Measurements from ENCODE around the gene ENOX2.

The ENOX2 gene

DNA sequence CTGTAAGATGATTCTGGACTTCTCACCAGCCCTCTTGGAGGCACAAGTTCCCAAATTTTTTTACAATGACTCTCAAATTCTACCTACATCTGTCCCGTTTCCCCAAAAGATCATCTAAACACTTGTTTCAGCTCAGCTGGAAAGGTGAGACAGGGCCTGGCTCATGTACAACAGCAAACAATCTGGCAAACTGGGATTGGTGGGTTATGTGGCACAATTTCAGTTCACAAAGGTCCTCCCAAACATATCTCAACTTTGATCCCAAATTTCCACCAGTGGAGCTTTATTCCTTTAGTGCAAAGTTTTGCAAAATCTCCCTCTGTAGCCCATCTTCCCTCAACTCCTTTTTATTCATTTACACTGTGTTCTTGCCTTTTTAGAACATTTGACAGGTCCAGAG is 207.1 kb downstream of the ENOX2 start:
- no peak for FAIRE-seq

DNA sequence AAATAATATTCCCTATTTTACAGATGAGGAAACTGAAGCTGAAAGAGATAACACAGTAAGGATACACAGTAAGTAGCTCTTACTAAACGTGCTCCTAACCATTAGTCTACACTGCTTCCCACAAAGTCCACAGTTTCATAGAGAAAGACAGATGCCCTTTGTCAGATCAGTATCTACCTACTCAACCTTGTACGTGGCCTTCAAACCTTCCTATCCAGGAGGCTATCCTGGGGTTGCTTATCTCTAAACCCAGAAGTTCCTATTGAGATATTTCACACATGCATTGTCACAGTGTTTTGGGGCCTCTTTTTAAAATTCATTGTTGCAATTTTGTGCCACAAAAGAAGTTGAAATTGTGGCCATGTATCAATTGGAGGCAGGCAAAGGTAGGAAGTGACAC is 208.0 kb downstream of the ENOX2 start:
- FAIRE-seq, result no peak

DNA sequence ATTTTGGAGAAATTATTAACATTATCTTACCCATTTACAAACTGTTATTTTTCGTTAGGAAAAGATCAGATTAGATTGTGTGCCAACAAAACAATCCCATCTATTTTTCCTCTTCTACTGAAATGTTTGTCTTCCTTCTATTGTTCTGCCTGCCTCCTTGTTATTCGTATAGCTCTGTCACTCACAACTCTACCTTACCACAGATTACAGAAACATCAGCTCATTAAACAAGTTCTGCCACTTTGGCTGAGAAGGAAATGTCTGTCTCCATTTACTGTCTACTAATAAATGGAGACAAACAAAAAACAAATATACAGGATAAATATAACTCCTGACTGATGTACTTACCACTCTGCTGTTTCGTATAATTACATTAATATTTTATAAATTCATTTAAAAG is 211.4 kb downstream of the ENOX2 start:
- no peak for FAIRE-seq

- FAIRE-seq, result no peak
These were observed 214.6 kb downstream of the ENOX2 start for GRCh38 chrX:130688360-130688759.

DNA sequence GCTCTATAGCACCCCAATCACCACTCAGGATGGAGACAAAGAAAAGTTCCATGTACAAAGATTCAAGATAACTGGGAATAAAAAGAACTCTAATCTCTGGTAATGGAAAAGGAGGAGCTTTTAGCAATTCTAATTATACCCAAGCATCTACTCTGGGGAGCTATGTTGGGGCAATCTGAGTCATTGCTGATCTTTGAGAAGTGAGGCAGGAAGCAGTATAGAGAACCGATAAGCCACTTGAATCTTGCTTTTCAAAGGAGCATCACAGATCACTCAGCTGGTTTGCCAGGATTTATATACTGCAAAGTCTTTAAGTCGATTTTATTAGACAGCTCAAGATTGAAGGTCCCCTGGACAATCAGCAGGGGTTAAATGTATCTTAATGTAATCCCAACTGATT is 220.0 kb downstream of the ENOX2 start:
- FAIRE-seq, result no peak

GRCh38 chrX:130680164-130681035 is 222.6 kb downstream of the ENOX2 start:
- no peak for FAIRE-seq

GRCh38 chrX:130676861-130677260 is 226.1 kb downstream of the ENOX2 start:
- no peak for FAIRE-seq

DNA sequence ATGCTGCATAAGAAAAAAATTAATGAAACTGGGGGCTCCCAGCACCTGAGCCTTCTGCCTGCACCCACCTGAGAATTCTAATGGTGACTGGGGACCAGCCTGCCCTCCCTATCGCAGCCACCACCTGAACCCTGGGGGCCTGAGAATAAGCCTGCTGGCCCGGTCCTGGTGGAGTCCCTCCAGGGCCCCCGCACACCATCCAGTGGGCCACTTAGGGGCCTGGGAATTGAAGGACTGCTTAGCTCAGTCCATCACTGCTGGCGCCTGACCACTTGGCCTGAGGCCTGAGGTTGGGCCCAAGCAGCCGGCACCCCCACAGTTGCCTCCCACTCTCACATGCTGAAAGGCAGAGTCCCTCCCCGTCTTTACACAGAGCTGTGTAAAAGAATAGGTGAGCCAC is 230.8 kb downstream of the ENOX2 start:
- FAIRE-seq, result no peak

GRCh38 chrX:130669233-130669632 is 233.8 kb downstream of the ENOX2 start:
- no peak for FAIRE-seq

- FAIRE-seq, result no peak
These were observed 237.7 kb downstream of the ENOX2 start for GRCh38 chrX:130665263-130665662.

GRCh38 chrX:130658310-130658709 is 244.7 kb downstream of the ENOX2 start:
- no peak for FAIRE-seq

- no peak for FAIRE-seq
These were observed 248.5 kb downstream of the ENOX2 start for GRCh38 chrX:130654409-130654950.

- no peak for FAIRE-seq
These were observed 250.0 kb downstream of the ENOX2 start for GRCh38 chrX:130652824-130653578.

- FAIRE-seq, result no peak
These were observed 253.3 kb downstream of the ENOX2 start for GRCh38 chrX:130649738-130650137.

GRCh38 chrX:130647468-130647867 is 255.5 kb downstream of the ENOX2 start:
- no peak for FAIRE-seq

GRCh38 chrX:130645955-130646583 is 256.9 kb downstream of the ENOX2 start:
- no peak for FAIRE-seq

DNA sequence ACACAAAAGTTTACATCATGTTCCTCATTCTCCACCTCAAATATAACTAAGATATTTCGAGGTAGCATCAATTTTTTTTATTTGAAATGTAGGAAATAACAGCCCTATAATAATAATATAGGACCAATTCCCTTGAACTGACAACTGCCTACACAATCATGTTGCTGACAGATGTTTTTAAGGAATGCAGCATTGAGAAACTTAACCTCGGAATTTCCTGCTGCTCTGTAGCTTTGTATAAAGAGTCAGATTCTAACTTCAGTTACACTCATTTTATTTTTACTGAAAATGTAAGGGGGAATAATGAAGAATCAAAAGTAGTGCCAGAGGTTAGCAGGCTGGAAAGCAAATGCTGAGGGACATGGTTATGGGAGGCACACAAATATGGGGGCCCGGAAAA is 265.4 kb downstream of the ENOX2 start:
- FAIRE-seq, result no peak

DNA sequence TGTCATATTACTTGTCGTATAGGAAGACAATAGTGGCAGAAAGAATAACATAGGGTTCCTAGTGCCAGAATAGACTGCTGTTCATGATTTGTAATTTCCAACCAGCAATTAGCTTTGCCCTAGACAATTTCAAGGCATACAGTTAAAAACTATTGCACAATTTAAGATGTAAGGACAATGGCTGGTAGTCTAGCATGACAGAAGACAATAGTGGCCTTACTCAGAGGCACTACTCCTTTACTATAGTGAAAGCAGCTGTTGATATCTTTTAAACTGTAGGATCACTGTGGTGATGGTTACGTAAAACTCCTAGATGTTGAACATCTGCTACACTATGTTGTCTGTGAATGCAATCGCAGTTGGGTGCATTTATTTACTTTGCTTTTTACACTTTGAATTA is 266.7 kb downstream of the ENOX2 start:
- FAIRE-seq, result no peak

DNA sequence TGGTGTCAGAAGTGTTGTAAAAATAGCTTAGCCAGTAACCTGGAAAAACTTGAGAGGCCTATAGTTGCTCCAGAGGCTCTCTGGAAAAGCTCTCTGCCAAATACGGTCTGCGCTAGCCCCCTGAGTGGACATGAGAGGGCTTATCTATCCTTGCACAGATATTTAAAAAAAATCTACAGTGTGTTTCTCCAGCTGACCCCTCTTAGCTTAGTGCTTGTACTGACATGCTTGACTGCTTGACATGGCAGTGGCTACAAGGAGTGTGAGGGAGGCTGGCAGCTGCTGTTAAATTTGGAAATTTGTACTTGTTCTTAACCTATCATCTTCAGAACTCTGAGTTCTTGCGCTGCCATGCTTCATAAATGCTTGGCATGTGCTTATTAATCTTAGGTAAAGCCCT is 272.0 kb downstream of the ENOX2 start:
- no peak for FAIRE-seq

- no peak for FAIRE-seq
These were observed 274.5 kb downstream of the ENOX2 start for GRCh38 chrX:130628516-130628915.

GRCh38 chrX:130626521-130626920 is 276.5 kb downstream of the ENOX2 start:
- FAIRE-seq, result no peak

GRCh38 chrX:130625386-130625785 is 277.6 kb downstream of the ENOX2 start:
- no peak for FAIRE-seq

- no peak for FAIRE-seq
These were observed 279.5 kb downstream of the ENOX2 start for GRCh38 chrX:130623518-130623917.

DNA sequence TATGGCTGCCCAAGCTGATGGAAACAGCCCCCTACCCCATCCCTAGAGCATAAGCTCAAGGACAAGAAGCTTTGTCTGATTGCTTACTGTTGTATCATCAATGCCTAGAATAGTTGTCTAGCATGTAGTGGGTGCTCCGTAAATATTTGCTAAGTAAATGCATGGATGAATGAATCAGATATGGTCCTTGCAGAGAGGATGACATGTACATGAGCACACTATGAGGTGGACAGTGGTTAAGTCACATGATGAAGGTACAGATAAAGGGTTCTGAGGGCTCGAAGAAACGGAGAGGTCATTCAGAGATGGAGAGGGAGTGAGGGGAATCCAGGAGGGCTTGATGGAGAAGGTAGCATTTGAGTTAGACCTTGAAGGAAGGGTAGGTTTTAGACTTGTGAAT is 287.1 kb downstream of the ENOX2 start:
- no peak for FAIRE-seq

Measured in TTC549 (cell line).